Adipocyte (in vitro differentiated cells): Measurements from ENCODE around the gene BBS2.
"Not testable (repeated sequence)": the region's sequence is repeated elsewhere in the genome, so short reads cannot be mapped to it uniquely, and the experiment has no call there.

ENCODE experiments used
- DNase-seq: peaks from one replicate; pipeline ENCODE4 v3.0.0-alpha.2; 2015; ENCODE audit warnings: low read depth
- H3K27me3 ChIP-seq: replicated peaks from 2 replicates; pipeline ENCODE4 v1.7.0; 2013; ENCODE audit warnings: mild to moderate bottlenecking, low read length, moderate library complexity; ENCODE audit not compliant: control insufficient read depth, insufficient read depth
- H3K36me3 ChIP-seq: 2 replicates; pipeline ENCODE4 v1.7.0; 2013; ENCODE audit warnings: low read length, mild to moderate bottlenecking, moderate library complexity; ENCODE audit not compliant: control insufficient read depth, insufficient read depth, severe bottlenecking
- H3K4me1 ChIP-seq: 2 replicates; pipeline ENCODE4 v1.7.0; 2013; ENCODE audit warnings: mild to moderate bottlenecking, low read length, moderate library complexity; ENCODE audit not compliant: control insufficient read depth, insufficient read depth
- H3K4me3 ChIP-seq: 2 replicates; pipeline ENCODE4 v1.7.0; 2013; ENCODE audit warnings: mild to moderate bottlenecking, low read length, moderate library complexity
- H3K9ac ChIP-seq: 2 replicates; pipeline ENCODE4 v1.7.0; 2013; ENCODE audit warnings: mild to moderate bottlenecking, low read length, moderate library complexity
- H3K9me3 ChIP-seq: 2 replicates; pipeline ENCODE4 v1.7.0; 2013; ENCODE audit warnings: mild to moderate bottlenecking, low read length, moderate library complexity; ENCODE audit not compliant: control insufficient read depth

BBS2 gene

DNA sequence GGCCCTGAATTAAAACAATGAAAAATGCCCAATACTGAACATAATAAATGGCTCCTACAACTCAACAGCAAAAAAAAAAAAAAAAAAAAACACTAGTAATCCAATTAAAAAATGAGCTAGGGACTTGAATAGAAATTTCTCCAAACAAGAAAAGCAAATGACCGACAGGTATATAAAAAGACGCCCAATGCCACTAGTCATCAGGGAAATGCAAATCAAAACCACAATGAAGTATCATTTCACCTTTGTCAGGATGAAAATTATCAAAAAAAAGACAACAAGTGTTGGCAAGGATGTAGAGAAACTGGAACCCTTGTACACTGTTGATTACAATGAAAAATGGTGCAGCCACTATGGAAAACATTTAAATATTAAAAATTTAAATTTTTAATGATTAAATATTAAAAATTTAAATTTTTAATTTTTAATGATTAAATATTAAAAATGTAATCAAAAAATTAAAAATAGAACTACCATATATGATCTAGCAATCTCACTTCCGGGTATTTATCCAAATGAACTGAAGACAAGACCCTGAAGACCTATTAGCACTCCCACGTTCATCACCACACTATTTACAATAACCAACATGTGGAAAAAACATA is 28.1 kb downstream of the BBS2 start:
- Histone ChIP-seq H3K9me3 (no peaks in the 10 kb centered on the region), H3K4me3 (no peak overlapping the region), H3K36me3 (peaks cover 22% of the 10 kb centered on the region), H3K4me1 (no peaks in the 10 kb centered on the region), H3K9ac (no peak overlapping the region), H3K27me3 (no peaks in the 10 kb centered on the region)
- DNase-seq: no peak

DNA sequence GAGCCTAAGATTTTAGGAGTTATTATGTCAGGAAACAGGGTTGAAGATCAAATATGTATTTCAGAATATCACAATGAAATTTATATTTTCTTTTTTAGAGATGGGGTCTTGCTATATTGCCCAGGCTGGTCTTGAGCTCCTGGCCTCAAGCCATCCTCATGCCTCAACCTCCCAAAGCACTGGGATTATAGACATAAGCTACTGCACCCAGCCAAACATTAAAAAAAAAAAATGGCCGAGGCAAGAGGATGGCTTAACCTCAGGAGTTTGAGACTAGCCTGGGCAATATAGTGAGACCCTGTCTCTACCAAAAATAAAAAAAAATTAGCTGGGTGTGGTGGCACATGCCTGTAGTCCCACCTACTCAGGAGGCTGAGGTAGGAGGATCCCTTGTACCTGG is 31.0 kb downstream of the BBS2 start:
- H3K4me1 ChIP-seq, H3K27me3 ChIP-seq, H3K9ac ChIP-seq, H3K9me3 ChIP-seq, DNase-seq, H3K4me3 ChIP-seq: not testable (repeated sequence)
- H3K36me3 ChIP-seq: peaks cover 19% of the 10 kb centered on the region

DNA sequence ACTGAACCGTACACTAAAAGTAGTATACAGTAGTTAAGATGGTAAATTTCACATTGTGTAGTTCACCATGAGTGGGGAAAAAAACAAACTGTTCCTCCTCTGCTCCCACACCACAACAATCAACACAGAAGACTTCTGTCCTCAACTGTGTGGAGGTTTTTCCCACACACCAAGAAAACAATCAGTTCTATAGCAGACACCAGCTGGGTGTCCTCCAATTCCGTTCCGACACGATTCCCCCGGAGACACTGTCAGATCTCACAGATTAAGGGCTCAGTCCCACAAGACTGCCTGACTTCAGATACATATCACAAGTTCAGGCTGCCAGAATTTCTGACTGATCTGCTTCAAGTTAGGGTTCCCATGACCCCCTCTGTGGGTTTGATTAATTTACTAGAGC is 31.8 kb downstream of the BBS2 start:
- no peak for DNase-seq
- Histone ChIP-seq H3K27me3 (no peaks in the 10 kb centered on the region), H3K4me1 (no peaks in the 10 kb centered on the region), H3K36me3 (peaks cover 22% of the 10 kb centered on the region), H3K9me3 (no peaks in the 10 kb centered on the region), H3K9ac (no peak overlapping the region), H3K4me3 (no peak overlapping the region)

DNA sequence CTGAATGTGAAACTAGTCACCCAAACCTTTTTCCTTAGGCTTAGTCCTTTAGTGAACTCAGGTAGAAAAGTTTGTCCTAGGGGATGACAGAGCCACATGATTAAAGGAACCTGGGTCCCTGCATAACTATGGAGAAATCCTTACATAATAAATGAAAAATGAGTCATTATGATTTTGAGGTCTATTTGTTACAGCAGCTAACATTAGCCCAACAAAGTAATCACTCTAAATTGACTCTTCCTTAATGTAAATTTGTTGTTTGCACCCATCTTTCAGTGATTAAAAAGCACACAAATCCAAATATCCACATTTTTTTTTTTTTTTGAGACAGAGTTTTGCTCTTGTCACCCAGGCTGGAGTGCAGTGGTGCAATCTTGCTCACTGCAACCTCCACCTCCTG is 36.4 kb downstream of the BBS2 start:
- H3K36me3 ChIP-seq: peaks cover 31% of the 10 kb centered on the region
- H3K9me3 ChIP-seq: no peaks in the 10 kb centered on the region
- no peak overlapping the region for H3K9ac ChIP-seq
- H3K27me3 ChIP-seq: no peaks in the 10 kb centered on the region
- no peak overlapping the region for H3K4me3 ChIP-seq
- no peak for DNase-seq
- H3K4me1 ChIP-seq: peaks cover 27% of the 10 kb centered on the region

DNA sequence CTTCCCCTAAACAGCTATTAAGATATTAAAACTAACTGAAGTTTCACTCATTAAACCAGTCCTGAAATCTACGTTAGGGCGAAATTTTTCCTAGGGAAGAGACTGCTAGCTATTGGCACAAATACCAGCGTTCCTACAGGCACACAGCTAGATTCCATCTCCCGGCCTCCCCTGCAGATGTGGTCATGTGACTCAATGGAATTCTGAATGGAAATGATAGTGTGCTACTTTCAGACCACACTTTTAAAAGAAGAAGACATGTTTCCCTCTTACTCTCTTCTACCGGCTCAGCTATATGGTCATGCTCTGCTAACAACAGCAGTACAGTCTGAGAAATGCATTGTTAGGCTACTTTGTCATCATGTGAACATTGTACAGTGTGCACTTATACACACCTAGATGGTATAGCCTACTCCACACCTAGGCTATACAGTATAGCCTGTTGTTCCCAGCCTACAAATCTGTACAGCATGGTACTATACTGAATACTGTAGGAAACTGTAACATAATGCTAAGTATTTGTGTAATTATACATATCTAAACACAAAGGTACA is 37.1 kb downstream of the BBS2 start:
- DNase-seq: no peak
- no peaks in the 10 kb centered on the region for H3K9me3 ChIP-seq
- H3K36me3 ChIP-seq: peaks cover 34% of the 10 kb centered on the region
- H3K27me3 ChIP-seq: no peaks in the 10 kb centered on the region
- peaks cover 34% of the 10 kb centered on the region for H3K4me1 ChIP-seq
- H3K9ac ChIP-seq: no peak overlapping the region
- no peak overlapping the region for H3K4me3 ChIP-seq

DNA sequence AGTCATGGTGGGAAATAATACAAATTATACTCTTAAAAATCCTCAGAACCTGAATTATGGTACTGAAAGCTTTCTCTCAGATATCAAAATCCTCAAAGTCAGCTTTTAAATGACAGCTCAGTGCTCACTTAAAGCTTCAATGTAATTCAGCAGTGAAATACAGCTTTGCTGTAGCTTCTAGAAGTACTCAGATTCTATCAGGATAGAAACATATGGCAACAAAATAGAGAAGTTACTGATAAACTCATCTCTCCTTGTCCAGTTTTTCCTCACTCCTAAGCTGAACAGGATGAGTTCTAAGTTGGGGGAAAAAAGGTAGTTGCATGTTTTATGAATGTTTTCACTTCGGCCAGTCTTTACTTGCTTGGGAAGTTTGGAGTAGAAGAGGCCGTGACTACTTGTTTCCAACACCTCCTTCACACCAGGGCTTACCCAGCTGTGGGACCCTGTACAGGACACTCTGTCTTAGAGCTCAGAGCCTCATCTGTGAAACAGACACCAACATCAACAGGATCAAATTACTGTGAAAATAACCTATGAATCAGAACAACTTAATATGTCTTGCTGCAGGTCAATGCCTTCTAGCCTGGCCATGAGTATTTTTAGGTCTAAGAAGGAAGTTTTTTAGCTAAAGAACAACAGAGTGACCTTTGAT is 38.2 kb downstream of the BBS2 start:
- Histone ChIP-seq H3K36me3 (peaks cover 40% of the 10 kb centered on the region), H3K9me3 (no peaks in the 10 kb centered on the region), H3K9ac (peak overlapping the region; percentile 27), H3K4me1 (peaks cover 45% of the 10 kb centered on the region), H3K27me3 (no peaks in the 10 kb centered on the region), H3K4me3 (no peak overlapping the region)
- DNase-seq: no peak

DNA sequence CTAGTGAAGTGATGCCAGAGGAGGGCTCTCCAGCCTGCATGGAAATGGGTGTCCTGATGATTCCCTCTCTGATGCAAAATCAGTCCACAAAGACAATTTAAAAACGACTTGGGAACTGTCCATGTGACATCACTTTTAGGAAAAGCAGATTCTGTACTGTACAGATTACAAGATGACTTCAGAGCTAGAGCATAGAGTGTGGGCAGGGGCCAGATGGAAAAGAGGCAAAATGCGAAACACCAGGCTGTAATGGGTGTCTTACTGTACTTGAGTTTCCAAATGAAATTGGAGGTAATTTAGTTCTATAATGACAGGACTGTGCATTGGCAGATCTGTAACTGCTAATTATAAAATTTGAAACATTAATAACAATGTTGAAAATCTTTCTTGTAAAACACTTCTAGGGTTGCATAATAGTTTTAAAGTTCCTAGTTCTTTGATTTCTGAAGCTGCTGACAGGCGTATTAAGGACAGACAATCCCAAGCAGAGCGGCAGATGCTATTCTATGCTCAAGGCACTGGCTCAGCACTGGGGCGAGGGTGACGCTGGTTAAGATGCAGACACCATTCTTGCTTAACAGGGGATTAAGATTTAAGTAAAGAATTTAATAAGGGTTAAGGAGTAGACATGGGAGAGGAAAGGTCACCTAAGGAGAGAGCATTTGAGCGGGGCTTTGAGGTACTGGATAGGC is 38.9 kb downstream of the BBS2 start:
- peak overlapping the region; percentile 27 for H3K9ac ChIP-seq
- H3K27me3 ChIP-seq: no peaks in the 10 kb centered on the region
- H3K4me1 ChIP-seq: peaks cover 48% of the 10 kb centered on the region
- peaks cover 47% of the 10 kb centered on the region for H3K36me3 ChIP-seq
- no peak for DNase-seq
- no peak overlapping the region for H3K4me3 ChIP-seq
- no peaks in the 10 kb centered on the region for H3K9me3 ChIP-seq

DNA sequence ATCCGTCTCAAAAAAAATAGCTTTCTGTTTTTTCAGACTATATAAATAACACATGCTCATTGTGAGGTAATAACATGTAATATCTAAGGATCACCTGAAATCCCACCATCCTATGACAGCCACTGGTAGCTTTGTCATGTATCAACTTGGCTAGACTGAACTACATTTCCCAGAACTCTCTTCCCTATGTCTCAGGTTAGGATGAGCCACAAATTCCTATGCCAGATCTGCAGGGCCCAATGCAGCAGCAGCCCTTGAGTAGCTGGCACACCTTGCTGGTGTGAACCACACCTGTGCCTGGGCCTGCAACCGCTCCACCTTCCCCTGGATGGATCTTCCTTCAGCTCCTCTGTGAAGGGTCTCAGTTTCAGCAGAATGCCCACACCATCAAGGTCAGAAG is 40.4 kb downstream of the BBS2 start:
- Histone ChIP-seq H3K27me3 (no peaks in the 10 kb centered on the region), H3K36me3 (peaks cover 53% of the 10 kb centered on the region), H3K9ac (no peak overlapping the region), H3K4me3 (no peak overlapping the region), H3K4me1 (peaks cover 48% of the 10 kb centered on the region), H3K9me3 (no peaks in the 10 kb centered on the region)
- no peak for DNase-seq

DNA sequence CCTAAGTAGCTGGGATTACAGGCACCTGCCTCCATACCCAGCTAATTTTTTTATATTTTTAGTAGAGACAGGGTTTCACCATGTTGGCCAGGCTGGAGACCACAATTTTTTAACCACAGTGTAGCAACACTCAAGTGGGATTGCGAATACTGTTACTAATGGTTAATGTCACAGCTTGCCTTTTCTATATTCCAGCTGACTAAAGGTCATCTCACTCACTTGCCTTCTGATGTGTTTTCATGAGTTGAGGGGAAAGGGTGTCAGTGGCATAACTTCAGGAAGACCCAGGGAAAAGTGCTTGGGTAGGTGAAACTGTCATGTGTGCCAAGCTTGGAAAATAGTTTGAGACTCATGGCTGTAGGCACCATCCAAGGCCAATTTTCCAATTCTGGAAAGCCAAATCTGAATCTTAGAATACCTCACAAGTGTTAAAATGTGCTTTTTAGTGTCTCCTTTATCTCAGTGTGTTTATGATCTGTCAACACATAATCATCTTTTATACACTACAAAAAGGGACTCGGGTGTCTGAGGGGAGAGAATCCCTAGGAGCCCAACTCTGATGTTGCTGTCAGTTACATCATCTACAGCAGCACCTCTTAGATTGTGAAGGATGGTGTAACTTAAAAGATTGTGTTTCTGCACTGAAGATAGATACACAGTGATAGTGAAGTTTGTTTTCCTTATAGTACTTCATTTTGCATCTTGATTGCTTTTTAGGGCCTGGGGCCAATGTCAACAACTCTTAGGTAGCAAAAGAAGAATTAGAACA is 41.4 kb downstream of the BBS2 start:
- Histone ChIP-seq H3K36me3 (peaks cover 58% of the 10 kb centered on the region), H3K4me1 (peaks cover 48% of the 10 kb centered on the region), H3K4me3 (no peak overlapping the region), H3K9ac (peak overlapping the region; percentile 3), H3K27me3 (no peaks in the 10 kb centered on the region), H3K9me3 (no peaks in the 10 kb centered on the region)
- DNase-seq: peak; percentile 15

DNA sequence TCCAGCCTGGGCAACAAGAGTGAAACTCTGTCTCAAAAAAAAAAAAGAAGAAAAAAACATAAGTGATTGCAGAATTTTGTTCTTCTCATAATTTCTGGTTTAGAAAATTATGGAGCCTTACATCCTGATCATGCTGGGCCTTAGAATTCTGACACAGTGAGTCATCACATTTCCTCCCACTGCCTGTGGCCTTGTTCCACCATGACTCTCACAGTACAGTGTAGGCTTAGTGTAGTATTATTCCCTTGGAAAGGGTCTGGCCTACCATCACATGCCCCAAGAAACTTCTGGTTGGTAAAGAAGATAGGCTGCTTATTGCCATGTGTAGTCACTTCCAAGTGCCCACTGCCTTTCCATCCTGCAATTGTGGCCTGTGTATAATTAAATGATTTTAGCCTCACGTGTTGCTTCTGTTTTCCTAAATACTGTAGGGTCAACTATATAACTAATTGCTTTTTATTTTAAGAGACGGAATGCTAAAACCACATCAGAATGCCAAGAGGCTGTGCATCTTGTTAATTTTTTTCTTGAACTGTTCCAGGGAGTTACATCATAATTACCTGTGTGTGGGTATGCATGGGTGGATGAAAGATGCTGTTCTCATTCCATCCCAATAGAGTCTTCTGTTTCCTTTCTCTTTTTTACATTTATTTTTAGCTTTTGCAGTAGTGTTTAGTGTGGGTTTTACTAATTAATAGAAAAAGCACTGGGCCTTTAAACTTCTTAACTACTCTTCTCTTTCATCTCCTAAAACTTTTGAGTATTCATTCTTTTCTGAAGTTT is 42.5 kb downstream of the BBS2 start:
- peak; percentile 83 for DNase-seq

More for the DNA sequence above, 42.5 kb downstream of the BBS2 start:
- peaks cover 64% of the 10 kb centered on the region for H3K36me3 ChIP-seq
- no peaks in the 10 kb centered on the region for H3K9me3 ChIP-seq
- H3K4me3 ChIP-seq: no peak overlapping the region
- no peaks in the 10 kb centered on the region for H3K27me3 ChIP-seq
- peaks cover 48% of the 10 kb centered on the region for H3K4me1 ChIP-seq
- H3K9ac ChIP-seq: peak overlapping the region; percentile 2
